Measurements from ENCODE around the gene MTX3. TPM values are rescaled to one million over a fixed set of nuclear protein-coding genes. Genes with fewer than 3 reads are reported as not detected.

Gene MTX3
- 23.9 and 28.2 TPM in 2 replicates for total RNA-seq (2022)
- Bru-seq, nascent RNA: percentile 87 among the genes with signal in this experiment
- percentile 98 among the genes with signal in this experiment for BruChase-seq, experiment 1, labeled RNA remaining after a 6-hour chase
- percentile 96 among the genes with signal in this experiment for BruChase-seq, experiment 2, labeled RNA remaining after a 2-hour chase
- long read RNA-seq, full-length matches to known transcripts: 16 of 24 reads
- long read RNA-seq, partial matches to known transcripts: 2 of 24 reads
- long read RNA-seq, other reads (novel, unspliced or antisense): 6 of 24 reads

GRCh38 chr5:79990598-79991507 lies at the start of gene MTX3:
Gene MTX3 (minus strand): TSS chr5:79991262. CDS start chr5:79991238, 24 bp downstream.
- H3K27me3 Mint-ChIP-seq (ENCODE audit: insufficient read depth, unreplicated experiment): no peaks in the 10 kb centered on the region
- H3K4me3 Mint-ChIP-seq (ENCODE audit: unreplicated experiment): peak within 1 kb of the TSS; percentile 74
- intact Hi-C loops (cut with micrococcal nuclease): no loop called here
- POLR2A ChIA-PET: interaction anchor here (0.6 to 2.2 kb wide), 11 partner anchors 9 to 1939 kb away, joined by 3 to 6 read pairs (median 4); no protein-coding TSS in a partner anchor
- no peaks in the 10 kb centered on the region for H3K9me3 Mint-ChIP-seq (ENCODE audit: unreplicated experiment)
- CTCF ChIA-PET: interaction anchor here (0.6 to 1.4 kb wide), 6 partner anchors 10 to 124 kb away, joined by 3 to 5 read pairs (median 3); no protein-coding TSS in a partner anchor
- peak within 1 kb of the TSS; percentile 80 for H3K27ac Mint-ChIP-seq (ENCODE audit: low read depth, unreplicated experiment)
- BruUV-seq (replicated peaks): no TSS peak
- H3K36me3 Mint-ChIP-seq (ENCODE audit: insufficient read depth, unreplicated experiment): peaks cover 38% of the 10 kb centered on the region
- no peak for TF ChIP-seq CTCF (IDR thresholded peaks at IDR 0.05; ENCODE audit: unreplicated experiment)
- no peaks in the 10 kb centered on the region for H3K4me1 Mint-ChIP-seq (ENCODE audit: insufficient read depth, unreplicated experiment)
- DNase-seq (ENCODE audit: unreplicated experiment): peak; percentile 84

GRCh38 chr5:80039650-80040049 lies 48.6 kb upstream of the MTX3 start:
- CTCF ChIA-PET: interaction anchor here (0.6 kb wide), 1 partner anchor 59 kb away, joined by 3 read pairs; no protein-coding TSS in a partner anchor
- Mint-ChIP-seq H3K27me3 (ENCODE audit: insufficient read depth, unreplicated experiment) (peaks cover 80% of the 10 kb centered on the region), H3K9me3 (ENCODE audit: unreplicated experiment) (no peaks in the 10 kb centered on the region), H3K4me1 (ENCODE audit: insufficient read depth, unreplicated experiment) (no peaks in the 10 kb centered on the region), H3K27ac (ENCODE audit: low read depth, unreplicated experiment) (no peak overlapping the region), H3K4me3 (ENCODE audit: unreplicated experiment) (no peak overlapping the region), H3K36me3 (ENCODE audit: insufficient read depth, unreplicated experiment) (no peaks in the 10 kb centered on the region)
- intact Hi-C loops (cut with micrococcal nuclease): no loop called here
- no peak for DNase-seq (ENCODE audit: unreplicated experiment)
- POLR2A ChIA-PET: no interaction called here
- TF ChIP-seq CTCF (IDR thresholded peaks at IDR 0.05; ENCODE audit: unreplicated experiment): no peak
- no TSS peak for BruUV-seq (replicated peaks)

- no peak overlapping the region for H3K27ac Mint-ChIP-seq (ENCODE audit: low read depth, unreplicated experiment)
- no TSS peak for BruUV-seq (replicated peaks)
- intact Hi-C loops (cut with micrococcal nuclease): no loop called here
- ChIA-PET CTCF (no interaction called here), POLR2A (interaction anchor here (0.9 to 1.0 kb wide), 2 partner anchors 8 to 11 kb away, joined by 3 read pairs; no protein-coding TSS in a partner anchor)
- H3K36me3 Mint-ChIP-seq (ENCODE audit: insufficient read depth, unreplicated experiment): no peaks in the 10 kb centered on the region
- peaks cover 80% of the 10 kb centered on the region for H3K27me3 Mint-ChIP-seq (ENCODE audit: insufficient read depth, unreplicated experiment)
- no peak for TF ChIP-seq CTCF (IDR thresholded peaks at IDR 0.05; ENCODE audit: unreplicated experiment)
- no peaks in the 10 kb centered on the region for H3K9me3 Mint-ChIP-seq (ENCODE audit: unreplicated experiment)
- no peak overlapping the region for H3K4me3 Mint-ChIP-seq (ENCODE audit: unreplicated experiment)
- DNase-seq (ENCODE audit: unreplicated experiment): no peak
- H3K4me1 Mint-ChIP-seq (ENCODE audit: insufficient read depth, unreplicated experiment): no peaks in the 10 kb centered on the region
Observed at GRCh38 chr5:80037366-80037765, 46.3 kb upstream of the MTX3 start.

GRCh38 chr5:80036615-80037014 lies 45.6 kb upstream of the MTX3 start:
- no peak overlapping the region for H3K27ac Mint-ChIP-seq (ENCODE audit: low read depth, unreplicated experiment)
- H3K4me3 Mint-ChIP-seq (ENCODE audit: unreplicated experiment): no peak overlapping the region
- DNase-seq (ENCODE audit: unreplicated experiment): no peak
- no TSS peak for BruUV-seq (replicated peaks)
- POLR2A ChIA-PET: no interaction called here
- peaks cover 73% of the 10 kb centered on the region for H3K27me3 Mint-ChIP-seq (ENCODE audit: insufficient read depth, unreplicated experiment)
- CTCF ChIA-PET: no interaction called here
- intact Hi-C loops (cut with micrococcal nuclease): no loop called here
- no peaks in the 10 kb centered on the region for H3K4me1 Mint-ChIP-seq (ENCODE audit: insufficient read depth, unreplicated experiment)
- no peaks in the 10 kb centered on the region for H3K36me3 Mint-ChIP-seq (ENCODE audit: insufficient read depth, unreplicated experiment)
- H3K9me3 Mint-ChIP-seq (ENCODE audit: unreplicated experiment): no peaks in the 10 kb centered on the region
- no peak for TF ChIP-seq CTCF (IDR thresholded peaks at IDR 0.05; ENCODE audit: unreplicated experiment)

Data from MCF 10A (cell line).